Naive B cell (primary cell): ENCODE results near the gene MRNIP. TPM values are rescaled to one million over a fixed set of nuclear protein-coding genes. Genes with fewer than 3 reads are reported as not detected.

Experiments
- ATAC-seq, 2 donors: fragments of 150-1000 bp; cut with Tn5 transposase; 2 replicates each; pipeline ENCODE4 v1.10.0; 2021; ENCODE audit warnings: low read depth in 2 of 2, mild to moderate bottlenecking in 2 of 2, moderate library complexity in 2 of 2
- DNase-seq: peaks from one replicate; pipeline ENCODE4 v3.0.0; 2022
- H3K27ac Mint-ChIP-seq, 6 donors: one replicate each; pipeline ENCODE4 v1.8.0; 2020 to 2022; ENCODE audit warnings: mild to moderate bottlenecking in 6 of 6, mixed read lengths in 6 of 6, moderate library complexity in 5 of 6, inconsistent platforms in 2 of 6
- H3K27me3 Mint-ChIP-seq, 3 donors: one replicate each; pipeline ENCODE4 v1.8.0; 2021 to 2022; ENCODE audit warnings: mixed read lengths in 3 of 3, mild to moderate bottlenecking in 1 of 3
- H3K36me3 Mint-ChIP-seq, 2 donors: one replicate each; pipeline ENCODE4 v1.8.0; 2020 to 2022; ENCODE audit warnings: mixed read lengths in 2 of 2, inconsistent platforms in 1 of 2, mild to moderate bottlenecking in 1 of 2
- H3K4me1 Mint-ChIP-seq, 3 donors: one replicate each; pipeline ENCODE4 v1.8.0; 2020 to 2022; ENCODE audit warnings: mixed read lengths in 3 of 3, inconsistent platforms in 1 of 3, mild to moderate bottlenecking in 1 of 3, moderate library complexity in 1 of 3
- H3K4me3 Mint-ChIP-seq, 8 donors: one replicate each; pipeline ENCODE4 v1.8.0; 2020 to 2022; ENCODE audit warnings: mild to moderate bottlenecking in 8 of 8, mixed read lengths in 8 of 8, moderate library complexity in 8 of 8, inconsistent platforms in 2 of 8
- H3K9me3 Mint-ChIP-seq, 7 donors: one replicate each; pipeline ENCODE4 v1.8.0; 2020 to 2022; ENCODE audit warnings: mixed read lengths in 7 of 7, mild to moderate bottlenecking in 5 of 7, inconsistent platforms in 2 of 7, moderate library complexity in 1 of 7
- polyA plus RNA-seq, 6 donors: library from polyadenylated mRNA; unstranded; fragments of 300-500 nt; fragmentation: Illumina TruSeq; gene quantifications; one replicate each; pipeline ENCODE4 v1.2.3, GENCODE V29; 2021; ENCODE audit warnings: low read depth in 6 of 6

MRNIP gene
- polyA plus RNA-seq, 6 donors from 2014 or later: 4.4 to 21.2 (median 16.6) TPM

- peaks cover 18 to 22% of the 10 kb centered on the region in 2 donors for H3K36me3 Mint-ChIP-seq
- H3K4me1 Mint-ChIP-seq: peaks cover 34 to 53% (median 52%) of the 10 kb centered on the region in 3 donors
- H3K27ac Mint-ChIP-seq: peak overlapping the region in 3 of 6 donors; percentile 21 to 98 (median 77)
- H3K27me3 Mint-ChIP-seq: no peaks in the 10 kb centered on the region
- ATAC-seq: no peak
- H3K9me3 Mint-ChIP-seq: no peaks in the 10 kb centered on the region
- peak overlapping the region in 1 of 8 donors; percentile 71 for H3K4me3 Mint-ChIP-seq
- no peak for DNase-seq
Observed at GRCh38 chr5:179824745-179825112, 33.9 kb downstream of the MRNIP start.

GRCh38 chr5:179823937-179824744 lies 34.5 kb downstream of the MRNIP start:
- Mint-ChIP-seq H3K9me3 (no peaks in the 10 kb centered on the region), H3K36me3 (peaks cover 13 to 16% of the 10 kb centered on the region in 2 donors), H3K4me1 (peaks cover 31 to 55% (median 55%) of the 10 kb centered on the region in 3 donors), H3K27me3 (no peaks in the 10 kb centered on the region), H3K4me3 (peak overlapping the region in 1 of 8 donors; percentile 71), H3K27ac (peak overlapping the region in 2 of 6 donors; percentile 21 to 98)
- ATAC-seq: no peak
- DNase-seq: no peak

GRCh38 chr5:179822444-179822990 lies 36.1 kb downstream of the MRNIP start:
- H3K9me3 Mint-ChIP-seq: no peaks in the 10 kb centered on the region
- no peaks in the 10 kb centered on the region for H3K27me3 Mint-ChIP-seq
- peaks cover 37 to 59% (median 57%) of the 10 kb centered on the region in 3 donors for H3K4me1 Mint-ChIP-seq
- H3K36me3 Mint-ChIP-seq: peaks cover 7 to 10% of the 10 kb centered on the region in 2 donors
- peak overlapping the region; percentile 80 to 99 (median 95) for H3K4me3 Mint-ChIP-seq
- H3K27ac Mint-ChIP-seq: peak overlapping the region in 5 of 6 donors; percentile 98 to 99 (median 99)
- no peak for DNase-seq
- no peak for ATAC-seq

GRCh38 chr5:179822059-179822432 lies 36.6 kb downstream of the MRNIP start:
- H3K4me1 Mint-ChIP-seq: peaks cover 37 to 64% (median 60%) of the 10 kb centered on the region in 3 donors
- peak overlapping the region; percentile 90 to 99 (median 96) for H3K4me3 Mint-ChIP-seq
- peak overlapping the region in 5 of 6 donors; percentile 98 to 99 (median 99) for H3K27ac Mint-ChIP-seq
- ATAC-seq (no peak), DNase-seq (no peak)
- no peaks in the 10 kb centered on the region for H3K9me3 Mint-ChIP-seq
- peaks cover 7 to 10% of the 10 kb centered on the region in 2 donors for H3K36me3 Mint-ChIP-seq
- no peaks in the 10 kb centered on the region for H3K27me3 Mint-ChIP-seq

GRCh38 chr5:179821298-179822058 lies 37.1 kb downstream of the MRNIP start:
- peak overlapping the region; percentile 90 to 99 (median 96) for H3K4me3 Mint-ChIP-seq
- ATAC-seq (peak; percentile 45 to 50), DNase-seq (peak; percentile 85)
- H3K4me1 Mint-ChIP-seq: peaks cover 37 to 64% (median 60%) of the 10 kb centered on the region in 3 donors
- no peaks in the 10 kb centered on the region for H3K9me3 Mint-ChIP-seq
- H3K27me3 Mint-ChIP-seq: no peaks in the 10 kb centered on the region
- H3K36me3 Mint-ChIP-seq: peaks cover 7 to 10% of the 10 kb centered on the region in 2 donors
- H3K27ac Mint-ChIP-seq: peak overlapping the region; percentile 98 to 99 (median 98)

- ATAC-seq: peak; percentile 33 to 44
- Mint-ChIP-seq H3K27ac (peak within 1 kb of the TSS; percentile 98 to 99 (median 99)), H3K27me3 (no peaks in the 10 kb centered on the region), H3K9me3 (no peaks in the 10 kb centered on the region), H3K4me1 (peaks cover 39 to 64% (median 61%) of the 10 kb centered on the region in 3 donors), H3K36me3 (peaks cover 7 to 10% of the 10 kb centered on the region in 2 donors), H3K4me3 (peak within 1 kb of the TSS; percentile 90 to 99 (median 96))
- DNase-seq: peak; percentile 84
Observed at GRCh38 chr5:179820483-179821297, 37.9 kb downstream of the MRNIP start, which contains the start of gene SQSTM1. SQSTM1 (plus strand) TSS chr5:179820905; CDS start chr5:179820937, 32 bp downstream.

GRCh38 chr5:179820127-179820482 lies 38.5 kb downstream of the MRNIP start:
- Mint-ChIP-seq H3K36me3 (peaks cover 7% of the 10 kb centered on the region in 2 donors), H3K4me1 (peaks cover 40 to 64% (median 63%) of the 10 kb centered on the region in 3 donors), H3K27me3 (no peaks in the 10 kb centered on the region), H3K27ac (peak overlapping the region; percentile 89 to 99 (median 98)), H3K4me3 (peak overlapping the region; percentile 80 to 97 (median 92)), H3K9me3 (no peaks in the 10 kb centered on the region)
- no peak for DNase-seq
- ATAC-seq: no peak

GRCh38 chr5:179819296-179820126 lies 39.1 kb downstream of the MRNIP start:
- DNase-seq: peak; percentile 61

GRCh38 chr5:179818746-179819295 lies 39.8 kb downstream of the MRNIP start:
- H3K27ac Mint-ChIP-seq: peak overlapping the region; percentile 97 to 99 (median 98)
- no peaks in the 10 kb centered on the region for H3K9me3 Mint-ChIP-seq
- ATAC-seq (peak; percentile 70 to 71), DNase-seq (peak; percentile 94)
- H3K27me3 Mint-ChIP-seq: no peaks in the 10 kb centered on the region
- H3K4me3 Mint-ChIP-seq: peak overlapping the region; percentile 86 to 95 (median 90)
- peaks cover 35 to 56% (median 53%) of the 10 kb centered on the region in 3 donors for H3K4me1 Mint-ChIP-seq
- H3K36me3 Mint-ChIP-seq: no peaks in the 10 kb centered on the region

More at GRCh38 chr5:179819296-179820126, 39.1 kb downstream of the MRNIP start:
- peak; percentile 3 to 13 for ATAC-seq
- Mint-ChIP-seq H3K9me3 (no peaks in the 10 kb centered on the region), H3K27me3 (no peaks in the 10 kb centered on the region), H3K4me1 (peaks cover 36 to 59% (median 59%) of the 10 kb centered on the region in 3 donors), H3K4me3 (peak overlapping the region; percentile 80 to 97 (median 92)), H3K27ac (peak overlapping the region; percentile 89 to 99 (median 98)), H3K36me3 (peaks cover 1 to 2% of the 10 kb centered on the region in 2 donors)

GRCh38 chr5:179817890-179818745 lies 40.5 kb downstream of the MRNIP start:
- Mint-ChIP-seq H3K27ac (peak overlapping the region; percentile 97 to 99 (median 98)), H3K9me3 (no peaks in the 10 kb centered on the region), H3K4me3 (peak overlapping the region; percentile 86 to 95 (median 90)), H3K4me1 (peaks cover 35 to 51% (median 48%) of the 10 kb centered on the region in 3 donors), H3K27me3 (no peaks in the 10 kb centered on the region), H3K36me3 (no peaks in the 10 kb centered on the region)
- ATAC-seq (no peak), DNase-seq (no peak)

- no peaks in the 10 kb centered on the region for H3K27me3 Mint-ChIP-seq
- DNase-seq: no peak
- no peaks in the 10 kb centered on the region for H3K36me3 Mint-ChIP-seq
- ATAC-seq: no peak
- no peaks in the 10 kb centered on the region for H3K9me3 Mint-ChIP-seq
- H3K27ac Mint-ChIP-seq: peak overlapping the region in 4 of 6 donors; percentile 65 to 99 (median 96)
- H3K4me3 Mint-ChIP-seq: peak overlapping the region; percentile 57 to 95 (median 88)
- peaks cover 34 to 45% (median 41%) of the 10 kb centered on the region in 3 donors for H3K4me1 Mint-ChIP-seq
Observed at GRCh38 chr5:179817470-179817840, 41.2 kb downstream of the MRNIP start.
